ENCODE data around the gene LTBP4.

LTBP4 gene

DNA sequence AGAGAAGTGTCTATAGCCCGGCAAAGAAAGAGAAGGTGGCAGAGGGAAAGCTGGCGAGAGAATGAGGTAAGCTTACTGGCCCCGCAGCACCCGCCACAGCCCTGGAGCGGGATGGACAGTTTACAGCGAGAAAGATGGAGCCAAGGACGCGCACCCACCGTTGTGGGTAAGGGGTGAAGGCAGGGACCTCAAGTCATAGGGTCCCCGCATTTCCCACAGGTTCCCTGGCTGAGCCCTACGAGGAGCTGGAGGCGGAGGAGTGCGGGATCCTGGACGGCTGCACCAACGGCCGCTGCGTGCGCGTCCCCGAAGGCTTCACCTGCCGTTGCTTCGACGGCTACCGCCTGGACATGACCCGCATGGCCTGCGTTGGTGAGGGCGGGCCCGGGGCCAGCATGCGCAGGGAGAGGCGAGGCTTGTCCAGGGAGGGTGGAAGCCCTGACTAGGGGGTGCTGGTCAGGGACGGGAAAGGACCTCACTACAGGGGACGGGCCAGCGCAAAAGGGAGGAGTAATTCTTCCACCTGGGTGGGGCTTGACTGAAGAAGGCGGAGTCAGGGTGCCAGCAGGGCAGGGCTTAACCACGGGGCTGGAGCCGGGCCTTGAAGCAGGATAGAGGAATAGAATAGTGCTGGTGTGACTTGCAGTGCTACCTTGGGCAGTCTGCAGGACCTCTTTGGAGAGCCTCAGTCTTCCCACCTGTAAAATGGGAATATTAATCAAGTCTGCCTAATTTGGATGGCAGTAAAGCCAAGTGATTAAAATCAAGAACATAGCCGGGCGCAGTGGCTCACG, 26.5 kb downstream of the LTBP4 start:
- no peak overlapping the region for H3K9ac ChIP-seq (ENCODE audit: low read depth, low read length)
- H3K4me1 ChIP-seq (ENCODE audit: control insufficient read depth, insufficient read depth, low read length), result peaks cover 2% of the 10 kb centered on the region
- peaks cover under 1% of the 10 kb centered on the region for H3K27me3 ChIP-seq (ENCODE audit: control insufficient read depth, insufficient read depth, low read length)
- H3K4me3 ChIP-seq (ENCODE audit: low read depth, low read length), result no peak overlapping the region
- peaks cover 6% of the 10 kb centered on the region for H3K36me3 ChIP-seq (ENCODE audit: control insufficient read depth, insufficient read depth, low read length)
- H3K9me3 ChIP-seq (ENCODE audit: control insufficient read depth, insufficient read depth, low read length), result no peaks in the 10 kb centered on the region

DNA sequence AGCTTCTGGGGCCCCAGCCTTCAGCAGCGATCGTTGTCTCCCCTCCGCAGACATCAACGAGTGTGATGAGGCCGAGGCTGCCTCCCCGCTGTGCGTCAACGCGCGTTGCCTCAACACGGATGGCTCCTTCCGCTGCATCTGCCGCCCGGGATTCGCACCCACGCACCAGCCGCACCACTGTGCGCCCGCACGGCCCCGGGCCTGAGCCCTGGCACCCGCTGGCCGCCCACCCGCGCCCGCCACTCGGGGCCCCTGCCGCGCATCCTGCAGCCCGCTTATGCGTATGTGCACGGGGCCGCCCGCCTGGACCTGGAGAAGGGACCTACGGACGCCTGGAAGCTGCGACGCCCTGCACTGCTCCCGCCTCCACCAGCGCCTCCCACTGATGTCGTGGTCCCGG, 28.2 kb downstream of the LTBP4 start:
- Histone ChIP-seq H3K9ac (ENCODE audit: low read depth, low read length) (no peak overlapping the region), H3K4me3 (ENCODE audit: low read depth, low read length) (no peak overlapping the region), H3K27me3 (ENCODE audit: control insufficient read depth, insufficient read depth, low read length) (peaks cover 15% of the 10 kb centered on the region), H3K9me3 (ENCODE audit: control insufficient read depth, insufficient read depth, low read length) (no peaks in the 10 kb centered on the region), H3K36me3 (ENCODE audit: control insufficient read depth, insufficient read depth, low read length) (peaks cover 6% of the 10 kb centered on the region), H3K4me1 (ENCODE audit: control insufficient read depth, insufficient read depth, low read length) (peaks cover 6% of the 10 kb centered on the region)

DNA sequence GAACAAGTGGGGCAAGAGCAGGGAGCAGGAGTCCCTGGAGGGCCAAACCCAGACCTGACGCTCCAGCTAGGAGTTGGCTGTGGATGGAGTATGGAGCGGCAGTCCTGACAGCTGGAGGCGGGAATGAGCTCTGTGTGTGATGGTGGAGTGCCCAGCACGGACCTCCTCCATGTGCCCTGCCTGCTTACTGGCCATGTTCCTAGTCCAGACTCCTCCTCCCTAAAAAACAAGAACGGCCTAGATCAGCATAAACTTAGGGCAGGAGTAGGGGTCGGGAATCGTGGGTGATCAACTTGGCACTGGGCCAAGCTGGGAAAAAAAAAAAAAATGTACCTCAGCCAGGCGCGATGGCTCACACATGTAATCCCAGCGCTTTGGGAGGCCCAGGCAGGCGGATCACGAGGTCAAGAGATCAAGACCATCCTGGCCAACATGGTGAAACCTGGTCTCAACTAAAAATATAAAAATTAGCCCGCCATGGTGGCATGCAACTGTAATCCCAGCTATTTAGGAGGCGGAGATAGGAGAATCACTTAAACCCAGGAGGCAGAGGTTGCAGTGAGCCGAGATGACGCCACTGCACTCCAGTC, 29.5 kb downstream of the LTBP4 start:
- Histone ChIP-seq H3K9ac (ENCODE audit: low read depth, low read length) (no peak overlapping the region), H3K27me3 (ENCODE audit: control insufficient read depth, insufficient read depth, low read length) (peaks cover 20% of the 10 kb centered on the region), H3K36me3 (ENCODE audit: control insufficient read depth, insufficient read depth, low read length) (peaks cover 2% of the 10 kb centered on the region), H3K4me1 (ENCODE audit: control insufficient read depth, insufficient read depth, low read length) (peaks cover 6% of the 10 kb centered on the region), H3K9me3 (ENCODE audit: control insufficient read depth, insufficient read depth, low read length) (no peaks in the 10 kb centered on the region), H3K4me3 (ENCODE audit: low read depth, low read length) (no peak overlapping the region)

DNA sequence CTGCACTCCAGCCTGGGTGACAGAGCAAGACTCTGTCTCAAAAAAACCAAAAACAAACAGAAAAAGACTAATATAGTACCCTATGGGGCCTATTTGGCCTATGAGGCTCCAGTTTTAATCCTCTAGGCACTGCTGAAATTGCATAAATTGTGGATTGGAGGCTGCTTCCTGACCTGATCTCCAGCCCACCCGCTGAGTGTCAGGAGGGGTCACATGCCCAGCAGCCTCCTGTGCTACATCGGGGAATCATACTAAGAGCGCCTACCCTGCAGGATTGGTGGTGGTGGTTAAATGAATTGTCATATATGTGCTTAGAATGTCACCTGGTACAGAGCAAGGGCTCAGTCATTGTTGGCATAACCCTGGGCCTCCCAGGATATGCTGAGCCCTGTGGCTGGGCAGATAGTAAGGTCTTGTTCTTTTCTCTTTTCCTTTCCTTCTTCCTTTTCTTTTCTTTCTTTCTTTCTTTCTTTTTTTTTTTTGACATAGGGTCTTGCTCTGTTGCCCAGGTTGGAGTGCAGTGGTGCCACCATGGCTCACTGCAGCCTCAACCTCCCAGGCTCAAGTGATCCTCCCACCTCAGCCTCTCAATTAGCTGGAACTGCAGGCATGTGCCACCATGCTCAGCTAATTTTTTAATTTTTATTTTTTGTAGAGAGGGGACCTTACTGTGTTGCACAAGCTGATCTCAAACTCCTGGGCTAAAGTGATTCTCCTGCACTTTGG, 31.3 kb downstream of the LTBP4 start:
- Histone ChIP-seq H3K4me1 (ENCODE audit: control insufficient read depth, insufficient read depth, low read length) (peaks cover 6% of the 10 kb centered on the region), H3K27me3 (ENCODE audit: control insufficient read depth, insufficient read depth, low read length) (peaks cover 22% of the 10 kb centered on the region), H3K36me3 (ENCODE audit: control insufficient read depth, insufficient read depth, low read length) (no peaks in the 10 kb centered on the region), H3K9ac (ENCODE audit: low read depth, low read length) (no peak overlapping the region), H3K9me3 (ENCODE audit: control insufficient read depth, insufficient read depth, low read length) (no peaks in the 10 kb centered on the region), H3K4me3 (ENCODE audit: low read depth, low read length) (no peak overlapping the region)

DNA sequence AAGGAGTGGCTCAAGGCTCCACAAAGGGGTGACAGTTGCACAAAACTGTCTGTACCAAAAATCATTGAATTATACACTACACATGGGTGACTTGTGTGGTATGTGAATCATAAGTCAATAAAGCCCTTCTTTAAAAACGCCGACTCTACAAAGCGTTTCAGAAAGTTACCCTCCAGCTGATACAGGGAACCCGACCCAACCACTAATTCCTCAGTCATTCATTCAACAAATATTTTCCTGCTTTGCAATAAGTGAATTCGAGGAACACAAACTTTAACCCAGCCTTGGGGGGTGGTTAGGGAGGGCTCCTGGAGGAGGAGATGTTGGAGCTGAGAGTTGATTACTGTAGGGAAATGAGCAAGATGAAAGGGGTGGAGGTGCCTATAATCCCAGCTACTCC, 32.0 kb downstream of the LTBP4 start:
- Histone ChIP-seq H3K4me1 (ENCODE audit: control insufficient read depth, insufficient read depth, low read length) (peaks cover 6% of the 10 kb centered on the region), H3K4me3 (ENCODE audit: low read depth, low read length) (no peak overlapping the region), H3K36me3 (ENCODE audit: control insufficient read depth, insufficient read depth, low read length) (no peaks in the 10 kb centered on the region), H3K9ac (ENCODE audit: low read depth, low read length) (no peak overlapping the region), H3K27me3 (ENCODE audit: control insufficient read depth, insufficient read depth, low read length) (peaks cover 22% of the 10 kb centered on the region), H3K9me3 (ENCODE audit: control insufficient read depth, insufficient read depth, low read length) (no peaks in the 10 kb centered on the region)

DNA sequence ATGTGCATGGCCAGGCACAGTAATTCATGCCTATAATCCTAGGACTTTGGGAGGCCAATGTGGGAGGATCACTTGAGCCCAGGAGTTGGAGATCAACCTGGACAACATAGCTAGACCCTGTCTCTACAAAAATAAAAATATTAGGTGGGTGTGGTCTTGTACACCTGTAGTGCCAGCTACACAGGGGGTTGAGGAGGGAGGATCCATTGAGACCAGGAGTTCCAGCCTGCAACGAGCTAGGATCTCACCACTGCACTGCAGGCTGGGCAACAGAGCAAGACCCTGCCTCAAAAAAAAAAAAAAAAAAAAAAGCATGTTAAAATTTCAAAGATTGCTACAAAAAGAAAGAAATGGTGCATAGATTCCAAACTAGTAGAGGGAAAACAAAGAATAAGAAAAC, 37.2 kb downstream of the LTBP4 start:
- no peaks in the 10 kb centered on the region for H3K9me3 ChIP-seq (ENCODE audit: control insufficient read depth, insufficient read depth, low read length)
- H3K4me3 ChIP-seq (ENCODE audit: low read depth, low read length), result no peak overlapping the region
- H3K9ac ChIP-seq (ENCODE audit: low read depth, low read length), result no peak overlapping the region
- peaks cover 15% of the 10 kb centered on the region for H3K27me3 ChIP-seq (ENCODE audit: control insufficient read depth, insufficient read depth, low read length)
- H3K4me1 ChIP-seq (ENCODE audit: control insufficient read depth, insufficient read depth, low read length), result peaks cover 3% of the 10 kb centered on the region
- no peaks in the 10 kb centered on the region for H3K36me3 ChIP-seq (ENCODE audit: control insufficient read depth, insufficient read depth, low read length)

DNA sequence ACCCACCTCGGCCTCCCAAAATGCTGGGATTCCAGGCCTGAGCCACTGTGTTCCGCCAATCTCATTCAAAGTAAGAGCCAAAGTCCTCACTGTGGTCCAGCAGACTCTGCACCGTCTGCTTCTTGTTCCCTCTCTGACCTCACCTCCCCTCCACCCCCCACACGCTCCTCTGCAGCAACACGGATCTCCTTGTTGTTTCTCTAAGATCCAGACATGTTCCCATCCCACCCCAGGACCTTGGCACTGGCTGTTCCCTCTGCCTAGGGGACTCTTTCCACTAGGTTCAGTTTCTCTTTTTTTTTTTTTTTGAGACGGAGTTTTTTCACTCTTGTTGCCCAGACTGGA, 38.4 kb downstream of the LTBP4 start:
- no peak overlapping the region for H3K9ac ChIP-seq (ENCODE audit: low read depth, low read length)
- no peaks in the 10 kb centered on the region for H3K36me3 ChIP-seq (ENCODE audit: control insufficient read depth, insufficient read depth, low read length)
- peaks cover 7% of the 10 kb centered on the region for H3K27me3 ChIP-seq (ENCODE audit: control insufficient read depth, insufficient read depth, low read length)
- no peak overlapping the region for H3K4me3 ChIP-seq (ENCODE audit: low read depth, low read length)
- no peaks in the 10 kb centered on the region for H3K9me3 ChIP-seq (ENCODE audit: control insufficient read depth, insufficient read depth, low read length)
- H3K4me1 ChIP-seq (ENCODE audit: control insufficient read depth, insufficient read depth, low read length), result no peaks in the 10 kb centered on the region

DNA sequence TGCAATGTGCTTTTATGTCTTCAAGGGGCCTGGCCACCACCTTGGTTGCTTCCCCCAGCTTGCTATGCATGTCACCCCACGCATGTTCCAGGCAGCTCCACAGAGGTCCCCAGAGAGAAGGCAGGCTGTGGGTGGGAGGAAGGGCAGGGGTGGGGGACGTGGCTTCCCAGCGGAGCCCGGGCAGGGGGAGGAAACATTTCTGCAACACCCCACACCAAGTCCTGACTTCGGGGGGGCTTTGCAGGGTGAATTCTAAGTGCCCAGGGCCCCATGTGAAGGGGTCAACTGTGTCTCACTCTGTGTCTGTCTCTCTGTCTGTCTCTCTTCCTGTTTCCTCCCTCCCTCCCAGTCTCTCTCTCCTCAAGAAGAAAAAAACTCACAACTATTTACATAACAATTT, 39.6 kb downstream of the LTBP4 start:
- peaks cover under 1% of the 10 kb centered on the region for H3K27me3 ChIP-seq (ENCODE audit: control insufficient read depth, insufficient read depth, low read length)
- H3K9me3 ChIP-seq (ENCODE audit: control insufficient read depth, insufficient read depth, low read length), result no peaks in the 10 kb centered on the region
- H3K36me3 ChIP-seq (ENCODE audit: control insufficient read depth, insufficient read depth, low read length), result no peaks in the 10 kb centered on the region
- no peak overlapping the region for H3K9ac ChIP-seq (ENCODE audit: low read depth, low read length)
- no peaks in the 10 kb centered on the region for H3K4me1 ChIP-seq (ENCODE audit: control insufficient read depth, insufficient read depth, low read length)
- no peak overlapping the region for H3K4me3 ChIP-seq (ENCODE audit: low read depth, low read length)

DNA sequence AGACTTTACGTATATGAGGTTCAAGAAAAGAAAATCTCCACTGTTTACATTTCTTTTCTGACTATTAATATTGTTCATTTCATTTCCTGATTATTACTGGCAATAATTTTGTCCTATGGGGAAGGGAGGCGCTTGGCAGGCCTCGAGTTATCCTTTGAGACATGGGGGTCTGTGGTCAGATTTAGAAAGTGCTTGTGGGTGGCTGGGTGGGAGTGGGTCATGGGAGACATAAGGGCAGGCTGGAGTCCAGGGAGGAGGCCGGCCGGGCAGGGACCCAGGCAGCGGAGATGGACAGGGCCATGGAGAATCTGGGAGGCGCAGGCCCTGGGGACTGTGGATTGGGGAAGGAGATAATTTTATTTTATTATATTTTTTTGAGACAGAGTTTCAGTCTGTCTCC, 40.1 kb downstream of the LTBP4 start:
- Histone ChIP-seq H3K4me1 (ENCODE audit: control insufficient read depth, insufficient read depth, low read length) (no peaks in the 10 kb centered on the region), H3K9ac (ENCODE audit: low read depth, low read length) (no peak overlapping the region), H3K27me3 (ENCODE audit: control insufficient read depth, insufficient read depth, low read length) (no peaks in the 10 kb centered on the region)

DNA sequence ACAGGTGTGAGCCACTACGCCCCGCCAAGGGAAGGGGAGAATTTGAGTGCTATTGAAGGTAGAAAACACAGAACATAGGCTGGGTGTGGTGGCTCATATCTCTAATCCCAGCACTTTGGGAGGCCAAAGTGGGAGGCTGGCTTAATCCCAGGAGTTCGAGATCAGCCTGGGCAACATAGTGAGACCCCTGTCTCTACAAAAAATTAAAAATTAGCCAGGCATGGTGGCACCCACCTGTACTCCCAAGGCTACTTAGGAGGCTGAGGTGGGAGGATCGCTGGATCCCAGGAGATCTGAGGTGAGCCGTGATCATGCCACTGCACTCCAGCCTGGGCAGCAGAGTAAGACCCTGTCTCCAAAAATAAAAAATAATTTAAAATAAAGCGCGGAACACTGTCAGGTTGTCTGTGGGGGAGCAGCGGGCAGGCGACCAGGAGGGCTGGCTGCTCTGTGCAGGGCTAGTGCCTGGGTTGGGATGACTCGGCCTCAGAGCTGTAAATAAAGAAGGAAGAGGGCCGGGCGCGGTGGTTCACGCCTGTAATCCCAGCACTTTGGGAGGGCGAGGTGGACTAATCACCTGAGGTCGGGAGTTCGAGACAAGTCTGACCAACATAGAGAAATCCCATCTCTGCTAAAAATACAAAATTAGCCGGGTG, 41.0 kb downstream of the LTBP4 start:
- Histone ChIP-seq H3K4me1 (ENCODE audit: control insufficient read depth, insufficient read depth, low read length) (no peaks in the 10 kb centered on the region), H3K9ac (ENCODE audit: low read depth, low read length) (no peak overlapping the region), H3K4me3 (ENCODE audit: low read depth, low read length) (no peak overlapping the region), H3K36me3 (ENCODE audit: control insufficient read depth, insufficient read depth, low read length) (no peaks in the 10 kb centered on the region), H3K9me3 (ENCODE audit: control insufficient read depth, insufficient read depth, low read length) (no peaks in the 10 kb centered on the region), H3K27me3 (ENCODE audit: control insufficient read depth, insufficient read depth, low read length) (no peaks in the 10 kb centered on the region)

More for the DNA sequence above, 40.1 kb downstream of the LTBP4 start:
- Histone ChIP-seq H3K4me3 (ENCODE audit: low read depth, low read length) (no peak overlapping the region), H3K9me3 (ENCODE audit: control insufficient read depth, insufficient read depth, low read length) (no peaks in the 10 kb centered on the region), H3K36me3 (ENCODE audit: control insufficient read depth, insufficient read depth, low read length) (no peaks in the 10 kb centered on the region)

DNA sequence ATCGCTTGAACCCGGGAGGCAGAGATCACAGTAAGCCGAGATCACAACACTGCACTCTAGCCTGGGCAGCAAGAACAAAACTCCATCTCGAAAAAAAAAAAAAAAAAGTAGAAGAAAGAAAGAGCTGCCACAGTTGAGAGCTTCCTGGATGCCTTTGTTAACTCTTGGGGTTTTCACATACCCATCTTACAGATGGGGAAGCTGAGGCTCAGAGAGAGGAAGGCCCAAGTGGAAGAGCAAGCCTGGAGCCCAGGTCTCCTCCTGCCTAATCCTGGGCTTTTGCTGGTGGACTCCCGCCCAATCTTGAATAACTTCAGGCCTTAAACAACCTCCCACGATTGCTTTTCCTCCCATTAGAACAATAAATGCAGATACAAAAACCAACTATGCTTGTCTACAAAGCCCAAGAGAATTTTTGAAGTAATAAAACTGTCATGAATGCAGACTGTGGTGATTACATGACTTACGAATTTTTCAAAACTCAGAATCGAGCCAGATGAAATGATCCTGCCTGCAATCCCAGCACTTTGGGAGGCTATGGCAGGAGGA, 41.7 kb downstream of the LTBP4 start:
- no peaks in the 10 kb centered on the region for H3K4me1 ChIP-seq (ENCODE audit: control insufficient read depth, insufficient read depth, low read length)
- no peaks in the 10 kb centered on the region for H3K9me3 ChIP-seq (ENCODE audit: control insufficient read depth, insufficient read depth, low read length)
- H3K36me3 ChIP-seq (ENCODE audit: control insufficient read depth, insufficient read depth, low read length), result no peaks in the 10 kb centered on the region
- H3K4me3 ChIP-seq (ENCODE audit: low read depth, low read length), result no peak overlapping the region
- no peaks in the 10 kb centered on the region for H3K27me3 ChIP-seq (ENCODE audit: control insufficient read depth, insufficient read depth, low read length)
- no peak overlapping the region for H3K9ac ChIP-seq (ENCODE audit: low read depth, low read length)

Data from iPS-15b (cell line).